ENCODE results near the gene SHC2.
"Not testable (repeated sequence)": the region's sequence is repeated elsewhere in the genome, so short reads cannot be mapped to it uniquely, and the experiment has no call there.

SHC2 gene

GRCh38 chr19:492091-492531 lies 31.3 kb upstream of the SHC2 start:
- DNase-seq (ENCODE audit: low read depth): no peak

GRCh38 chr19:491146-491741 lies 30.4 kb upstream of the SHC2 start:
- DNase-seq (ENCODE audit: low read depth): no peak

DNA sequence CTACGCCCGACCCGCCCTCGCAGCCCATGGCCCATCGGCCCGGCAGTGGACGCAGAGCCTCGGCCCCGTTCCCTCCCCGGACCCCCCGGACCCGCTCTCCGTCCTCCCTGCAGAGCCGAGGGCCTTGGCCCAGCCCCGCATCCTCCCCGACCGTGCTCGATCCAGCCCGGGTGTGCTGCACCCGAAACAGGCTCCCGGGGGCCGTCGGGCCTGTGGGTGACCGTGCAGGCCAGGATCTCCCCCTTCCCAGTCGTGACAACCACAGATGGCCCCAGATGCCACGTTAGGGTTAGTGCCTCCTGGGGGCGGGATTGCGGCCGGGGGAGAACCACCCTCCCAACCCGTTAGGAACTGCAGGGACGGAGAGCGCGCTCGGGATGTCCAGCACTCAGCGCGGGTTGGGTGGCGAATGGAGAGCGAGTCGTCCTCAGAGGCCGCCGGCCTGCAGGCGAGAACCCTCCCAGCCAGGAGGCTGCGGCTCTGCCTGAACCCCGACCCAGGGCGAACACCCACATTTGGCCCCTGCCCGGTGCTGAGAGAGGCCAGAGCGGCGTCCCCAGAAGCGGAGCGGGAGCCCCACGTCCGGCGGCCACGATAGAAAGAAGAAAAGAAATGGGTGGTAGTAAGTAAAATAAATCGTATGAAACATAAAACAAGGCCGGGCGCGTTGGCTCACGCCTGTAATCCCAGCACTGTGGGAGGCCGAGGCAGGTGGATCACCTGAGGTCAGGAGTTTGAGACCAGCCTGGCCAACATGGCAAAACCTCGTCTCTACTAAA lies 28.8 kb upstream of the SHC2 start:
- DNase-seq (ENCODE audit: low read depth): peak; percentile 28

DNA sequence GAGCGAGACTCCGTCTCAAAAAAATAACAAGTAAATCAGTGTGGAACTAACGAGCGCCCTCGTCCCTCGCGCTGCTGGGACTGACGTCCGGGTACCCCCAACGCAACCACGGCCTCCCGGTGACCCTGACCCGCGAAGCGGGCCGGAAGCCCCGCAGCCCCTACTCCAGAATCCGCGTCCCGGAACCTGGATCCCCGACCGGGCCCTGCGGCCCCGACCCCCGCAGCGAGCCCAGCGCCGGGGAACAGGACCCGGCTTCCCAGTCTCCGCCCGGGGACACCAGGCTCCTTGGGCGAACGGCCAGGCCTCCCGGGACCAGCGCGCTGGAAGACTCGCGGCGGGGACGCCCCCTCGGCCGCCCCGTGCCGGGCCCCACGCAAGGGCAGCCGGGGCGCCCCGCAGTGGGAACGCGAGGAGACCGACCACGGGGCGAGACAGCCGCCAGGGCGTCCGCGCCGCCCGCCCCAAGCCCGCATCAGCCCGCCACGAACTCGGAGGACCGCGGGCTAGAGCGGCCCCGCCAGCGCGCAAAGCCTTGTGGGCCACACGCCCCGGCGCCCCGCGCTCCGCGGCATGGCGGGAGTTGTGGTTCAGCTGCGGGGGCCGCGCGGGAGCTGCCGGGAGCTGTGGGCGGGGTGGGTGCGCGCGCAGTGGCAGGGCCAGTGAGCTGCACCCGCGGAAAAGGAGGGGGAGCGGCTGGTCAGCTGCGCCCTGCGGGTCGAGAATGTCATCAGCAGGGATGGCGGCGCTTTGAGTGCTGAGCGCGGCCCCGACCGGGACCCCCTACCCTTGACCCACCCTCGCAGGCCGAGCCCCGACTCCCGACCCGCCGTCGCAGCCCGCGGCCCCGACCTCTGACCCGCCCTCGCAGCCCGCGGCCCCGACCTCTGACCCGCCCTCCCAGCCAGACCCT lies 27.9 kb upstream of the SHC2 start:
- peak; percentile 88 for DNase-seq (ENCODE audit: low read depth)

DNA sequence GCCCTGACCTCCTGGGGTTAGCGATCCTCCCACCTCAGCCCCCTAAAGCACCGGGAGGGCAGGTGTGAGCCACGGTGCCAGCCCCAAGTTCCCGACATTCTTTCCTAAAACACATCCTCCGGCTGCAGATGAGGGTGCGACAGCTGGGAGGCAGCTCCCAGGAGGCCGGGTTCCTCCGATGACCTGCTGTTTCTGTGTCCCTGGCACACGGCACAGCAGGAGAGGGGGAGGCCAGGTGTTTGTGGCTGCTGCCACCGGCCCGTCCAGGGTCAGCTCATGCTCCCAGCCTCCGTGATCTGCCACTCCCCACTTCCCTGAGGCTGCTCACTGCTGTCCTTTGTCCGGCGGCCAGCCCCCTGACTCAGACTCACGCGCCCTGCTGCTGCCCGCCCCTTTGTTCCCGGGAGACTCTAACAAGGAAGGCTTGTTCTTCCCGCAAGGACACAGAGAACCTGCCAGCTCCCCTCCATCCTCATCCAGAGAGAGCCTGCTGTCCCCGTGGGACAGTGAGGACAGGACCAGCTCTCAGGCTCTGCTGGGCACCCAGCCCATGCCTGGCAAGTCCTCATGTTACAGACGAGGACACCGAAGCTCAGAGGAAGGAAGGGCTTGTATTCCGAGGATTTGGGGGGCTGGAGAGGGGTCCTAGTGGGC lies 24.9 kb upstream of the SHC2 start:
- no peak for DNase-seq (ENCODE audit: low read depth)

GRCh38 chr19:485077-485476 lies 24.2 kb upstream of the SHC2 start:
- no peak for DNase-seq (ENCODE audit: low read depth)

GRCh38 chr19:484494-484893 lies 23.7 kb upstream of the SHC2 start:
- no peak for DNase-seq (ENCODE audit: low read depth)

DNA sequence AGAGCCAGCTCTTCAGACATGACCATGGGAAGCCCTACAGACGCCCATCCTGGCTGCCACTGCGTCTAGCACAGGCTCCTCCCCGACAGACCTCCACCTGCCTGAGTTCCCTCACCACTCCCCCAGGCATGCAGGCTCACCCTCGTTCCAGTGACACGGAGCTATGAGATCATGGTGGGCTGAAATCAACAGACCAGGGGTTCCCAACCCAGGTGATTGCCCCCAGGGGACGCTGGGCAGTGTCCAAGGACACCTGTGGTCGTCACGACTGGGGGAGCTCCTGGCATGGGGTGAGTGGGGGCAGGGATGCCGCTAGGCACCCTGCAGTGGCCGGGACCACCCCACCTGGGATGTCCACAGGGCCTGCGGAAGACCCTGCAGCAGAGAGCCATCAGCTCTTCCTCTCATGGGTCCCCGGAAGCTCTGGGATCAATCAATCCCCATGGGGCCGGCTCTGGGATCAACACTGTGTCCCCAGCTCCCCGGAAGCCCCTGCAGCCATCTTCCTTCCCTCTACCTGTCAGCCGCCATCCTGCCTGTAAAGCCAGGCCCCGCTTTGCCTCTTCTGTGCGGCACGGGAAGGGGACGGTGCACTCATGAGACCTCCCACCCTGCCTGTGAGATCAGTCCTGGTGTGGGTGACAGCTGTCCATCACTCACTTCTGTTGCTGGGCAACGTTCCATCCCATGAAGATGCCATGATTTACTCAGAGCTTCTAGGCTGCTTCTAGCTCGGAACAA lies 22.7 kb upstream of the SHC2 start:
- DNase-seq (ENCODE audit: low read depth): no peak

DNA sequence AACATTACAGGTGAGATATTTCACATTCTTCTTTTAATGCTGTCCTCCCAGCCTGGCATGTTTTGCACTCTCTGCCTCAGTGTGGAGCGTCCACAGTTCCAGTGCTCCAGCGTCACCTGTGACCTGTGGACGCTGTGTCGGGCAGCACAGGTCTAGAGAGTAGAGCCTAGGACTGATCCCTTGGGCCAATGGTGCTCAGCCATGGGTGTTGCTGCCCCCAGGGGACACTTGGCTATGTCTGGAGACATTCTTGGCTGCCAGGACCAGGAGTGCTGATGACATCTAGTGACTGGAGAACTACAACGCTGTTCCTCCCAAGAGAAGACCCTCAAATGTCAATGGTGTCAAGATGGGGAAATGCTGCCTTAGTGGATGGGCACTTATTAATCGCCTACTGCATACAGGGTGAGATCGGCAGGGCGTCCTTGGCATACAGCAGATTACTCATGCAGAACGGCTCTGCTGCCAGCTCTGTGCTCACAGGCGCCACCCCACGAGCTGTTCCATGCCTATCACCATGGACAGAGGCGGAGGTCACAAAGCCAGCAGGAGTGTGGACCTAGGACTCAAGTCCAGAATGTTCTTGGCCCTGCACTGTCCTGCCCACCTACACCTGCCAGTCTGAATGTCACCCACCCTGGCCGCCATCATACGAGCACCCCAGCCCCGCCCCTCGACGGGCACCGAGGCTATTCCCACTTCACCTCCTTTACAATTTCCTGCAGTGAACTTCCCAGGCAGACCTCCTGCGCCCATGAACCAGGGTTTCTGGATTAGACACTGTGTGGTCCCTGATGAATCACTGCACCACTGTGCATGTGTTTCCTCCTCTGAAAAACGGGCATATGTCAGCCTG lies 21.6 kb upstream of the SHC2 start:
- DNase-seq (ENCODE audit: low read depth): no peak

GRCh38 chr19:481100-481499 lies 20.3 kb upstream of the SHC2 start:
- not testable (repeated sequence) for DNase-seq (ENCODE audit: low read depth)

GRCh38 chr19:480016-480855 lies 19.4 kb upstream of the SHC2 start:
- no peak for DNase-seq (ENCODE audit: low read depth)

- no peak for DNase-seq (ENCODE audit: low read depth)
These were observed 18.1 kb upstream of the SHC2 start for GRCh38 chr19:478976-479375.

DNA sequence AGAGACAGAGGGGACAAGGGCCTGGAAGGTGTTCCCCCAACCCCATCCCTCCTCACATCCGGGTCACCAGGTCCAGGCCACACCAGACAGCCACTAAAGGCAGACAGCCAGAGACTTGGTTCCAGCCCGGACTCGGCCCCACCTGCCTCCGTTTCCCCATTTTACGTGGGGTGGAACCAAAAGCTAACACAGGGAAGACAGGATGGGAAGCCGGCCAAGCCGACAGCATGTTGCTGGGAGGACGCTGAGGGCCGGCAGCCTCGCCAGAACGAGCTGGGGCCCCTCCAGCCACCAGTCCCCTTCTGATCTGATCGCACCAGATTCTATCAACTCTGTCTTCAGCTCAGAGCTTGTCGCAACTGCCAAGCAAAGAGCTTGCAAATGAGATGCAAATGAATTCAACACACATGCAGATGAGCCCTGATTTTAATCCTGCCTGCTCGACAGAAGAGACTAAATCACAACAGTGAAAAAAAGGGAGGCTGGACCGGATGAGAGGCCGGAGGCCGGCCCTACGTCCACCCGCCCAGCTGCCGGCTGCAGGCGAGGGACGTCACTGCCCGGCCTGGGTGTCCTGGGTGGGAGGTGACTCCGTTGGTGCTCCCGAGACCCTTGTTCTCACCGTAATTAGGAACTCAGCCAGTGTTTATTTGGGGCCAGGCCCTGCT lies 17.5 kb upstream of the SHC2 start:
- DNase-seq (ENCODE audit: low read depth): no peak

GRCh38 chr19:475360-475759 lies 14.5 kb upstream of the SHC2 start:
- DNase-seq (ENCODE audit: low read depth): no peak

DNA sequence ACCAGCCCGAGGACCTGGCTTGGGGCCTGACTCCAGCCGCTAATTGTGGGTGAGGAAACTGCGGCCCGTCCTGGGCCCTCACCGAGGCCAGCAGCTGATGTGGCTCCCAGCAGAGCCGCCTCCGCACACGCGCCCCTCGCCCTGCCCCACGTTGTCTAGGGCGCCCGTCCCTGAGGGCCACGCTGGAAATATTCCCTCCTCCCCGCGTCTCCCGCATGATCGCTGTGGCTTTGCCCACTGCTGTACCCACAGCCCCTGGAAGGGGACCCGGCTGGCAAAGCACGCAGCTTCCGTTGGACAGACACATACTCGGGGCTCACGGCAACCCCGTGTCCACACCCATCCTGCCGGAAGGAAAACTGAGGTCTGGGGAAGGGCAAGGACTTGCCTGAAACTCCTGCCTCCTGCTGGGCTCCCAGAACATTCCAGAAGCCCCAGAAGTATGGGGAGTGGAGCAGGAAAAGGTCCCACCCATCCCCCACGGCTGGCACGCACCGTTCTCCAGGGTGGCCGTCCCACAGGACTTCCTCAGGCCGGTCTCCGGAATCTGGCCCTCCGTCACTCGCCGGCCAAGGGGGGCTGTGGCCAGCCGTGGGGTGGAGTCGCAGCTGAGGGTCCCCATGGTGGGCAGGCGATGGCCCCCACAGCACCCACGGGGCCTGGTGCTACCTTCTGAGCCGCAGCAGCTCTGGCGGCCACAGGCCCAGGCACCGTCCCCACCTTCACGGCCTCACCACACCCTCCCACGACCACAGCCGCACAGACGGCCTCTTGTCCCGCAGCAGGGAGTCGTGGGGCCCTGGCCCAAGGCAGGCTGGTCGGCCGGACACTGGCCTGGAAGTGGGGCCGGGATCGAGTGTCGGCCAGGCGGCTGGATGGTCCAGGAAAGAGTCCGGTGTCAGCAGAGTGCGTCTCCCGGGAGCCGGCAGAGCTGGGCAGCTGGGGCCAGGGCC lies 13.6 kb upstream of the SHC2 start:
- DNase-seq (ENCODE audit: low read depth): no peak

DNA sequence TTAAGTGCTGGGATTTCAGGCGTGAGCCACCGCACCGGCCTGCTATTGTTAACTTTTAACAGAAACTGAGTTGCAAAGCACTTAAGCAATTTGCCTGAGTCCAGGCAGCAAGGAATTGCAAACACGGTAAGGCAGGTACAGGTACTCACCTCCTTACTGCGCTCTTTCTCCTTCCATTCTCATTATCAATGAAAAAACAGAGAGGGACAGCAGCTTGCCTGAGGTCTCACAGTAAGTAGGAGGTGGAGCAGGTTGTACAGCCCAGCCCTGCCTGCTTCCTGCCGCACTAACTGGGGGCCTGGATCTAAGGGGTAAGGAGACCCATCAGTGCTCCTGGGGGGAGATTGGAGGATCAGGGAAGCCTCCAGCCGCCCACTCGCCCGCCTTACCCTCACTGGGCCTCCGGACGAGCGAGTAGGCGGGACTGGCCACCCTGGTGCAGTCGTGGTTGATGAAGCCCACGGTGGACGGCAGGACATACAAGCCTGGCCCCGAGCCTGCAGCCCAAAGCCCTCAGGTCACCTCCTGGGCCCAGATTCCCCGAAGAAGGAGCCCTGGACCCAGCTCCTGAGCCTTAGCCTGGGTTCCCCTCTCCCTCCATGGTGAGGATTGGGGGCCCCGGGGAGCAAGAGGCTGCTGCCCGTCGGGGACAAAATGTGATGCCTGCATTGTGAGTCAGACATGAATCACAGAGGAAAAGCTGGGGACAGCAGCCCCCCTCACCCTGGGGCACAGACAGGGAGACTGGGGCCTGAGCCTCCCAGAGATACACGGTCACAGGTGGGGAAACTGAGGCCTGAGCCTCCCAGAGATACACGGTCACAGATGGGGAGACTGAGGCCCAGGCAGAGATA lies 11.4 kb upstream of the SHC2 start:
- DNase-seq (ENCODE audit: low read depth): no peak

DNA sequence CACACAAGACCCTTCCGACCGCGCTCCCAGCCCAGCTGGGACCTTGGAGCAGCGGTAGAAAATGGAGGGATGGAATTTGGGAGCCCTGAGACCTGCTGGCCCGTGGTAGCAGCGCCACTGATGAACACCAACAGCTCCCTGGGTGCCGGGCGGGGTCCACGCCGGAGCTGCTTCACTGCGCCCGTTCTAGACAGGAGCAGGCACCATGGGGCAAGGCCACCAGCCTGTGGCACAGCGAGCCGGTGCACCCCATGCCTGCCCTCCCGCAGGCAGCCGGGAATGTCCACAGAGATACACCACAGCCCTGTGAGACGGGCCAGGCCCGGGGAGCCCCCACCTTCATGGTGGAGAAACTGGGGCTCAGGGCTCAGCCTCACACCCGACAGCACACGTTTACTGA lies 9.9 kb upstream of the SHC2 start:
- no peak for DNase-seq (ENCODE audit: low read depth)

Data from GM04504 (cell line).